ENCODE measurements around the gene KSR1.

KSR1 gene

GRCh38 chr17:27489045-27489715, 32.9 kb downstream of the KSR1 start:
- TF ChIP-seq CTCF (conservative IDR thresholded peaks at IDR 0.05; ENCODE audit: low read depth, low read length), result no peak
- DNase-seq (ENCODE audit: low read depth), result peak; percentile 69
- H3K4me3 ChIP-seq (ENCODE audit: low read depth, low read length), result no peak overlapping the region

GRCh38 chr17:27490391-27490790, 34.1 kb downstream of the KSR1 start:
- no peak overlapping the region for H3K4me3 ChIP-seq (ENCODE audit: low read depth, low read length)
- no peak for TF ChIP-seq CTCF (conservative IDR thresholded peaks at IDR 0.05; ENCODE audit: low read depth, low read length)
- peak; percentile 50 for DNase-seq (ENCODE audit: low read depth)

GRCh38 chr17:27491713-27492190, 35.5 kb downstream of the KSR1 start:
- no peak overlapping the region for H3K4me3 ChIP-seq (ENCODE audit: low read depth, low read length)
- DNase-seq (ENCODE audit: low read depth), result peak; percentile 34
- TF ChIP-seq CTCF (conservative IDR thresholded peaks at IDR 0.05; ENCODE audit: low read depth, low read length), result no peak

GRCh38 chr17:27492470-27492869, 36.2 kb downstream of the KSR1 start:
- TF ChIP-seq CTCF (conservative IDR thresholded peaks at IDR 0.05; ENCODE audit: low read depth, low read length), result no peak
- no peak overlapping the region for H3K4me3 ChIP-seq (ENCODE audit: low read depth, low read length)
- no peak for DNase-seq (ENCODE audit: low read depth)

GRCh38 chr17:27493088-27493487, 36.8 kb downstream of the KSR1 start:
- H3K4me3 ChIP-seq (ENCODE audit: low read depth, low read length), result no peak overlapping the region
- DNase-seq (ENCODE audit: low read depth), result no peak
- TF ChIP-seq CTCF (conservative IDR thresholded peaks at IDR 0.05; ENCODE audit: low read depth, low read length), result no peak

- H3K4me3 ChIP-seq (ENCODE audit: low read depth, low read length), result no peak overlapping the region
- peak; percentile 44 for DNase-seq (ENCODE audit: low read depth)
- peak; percentile 50 for TF ChIP-seq CTCF (conservative IDR thresholded peaks at IDR 0.05; ENCODE audit: low read depth, low read length)
Observed at GRCh38 chr17:27494192-27495091, 38.2 kb downstream of the KSR1 start.
